Spleen (tissue), 11 donors: ENCODE measurements around the gene METRNL. TPM values are rescaled to one million over a fixed set of nuclear protein-coding genes. Genes with fewer than 3 reads are reported as not detected.

Source experiments
- DNase-seq: peaks from one replicate; pipeline ENCODE4 v3.0.0-alpha.2; 2020
- H3K27ac ChIP-seq, 8 donors: fragments of 200-600 bp; sonication (generic) in 7 of 8; 1 replicate in 4 of 8; 2 replicates in 4 of 8; pipeline versions ENCODE4 v1.5.0 to v1.8.0; 2016 to 2021; ENCODE audit warnings: inconsistent platforms in 4 of 8, mild to moderate bottlenecking in 4 of 8, moderate library complexity in 1 of 8
- H3K27me3 ChIP-seq, 7 donors: fragments of 200-600 bp; sonication (generic) in 6 of 7; replicated peaks in 1 of 7; 1 replicate in 4 of 7; 2 replicates in 3 of 7; pipeline versions ENCODE4 v1.5.0 to v1.8.0; 2016 to 2021; ENCODE audit warnings: inconsistent platforms in 3 of 7, mild to moderate bottlenecking in 1 of 7
- H3K36me3 ChIP-seq, 6 donors: fragments of 200-600 bp; sonication (generic) in 5 of 6; 1 replicate in 4 of 6; 2 replicates in 2 of 6; pipeline versions ENCODE4 v1.5.0 to v1.8.0; 2016 to 2021; ENCODE audit warnings: inconsistent platforms in 2 of 6
- H3K4me1 ChIP-seq, 6 donors: fragments of 200-600 bp; sonication (generic) in 5 of 6; 1 replicate in 3 of 6; 2 replicates in 3 of 6; pipeline versions ENCODE4 v1.5.0 to v1.8.0; 2016 to 2021; ENCODE audit warnings: inconsistent platforms in 3 of 6
- H3K4me3 ChIP-seq, 8 donors: fragments of 200-600 bp; sonication (generic) in 7 of 8; 1 replicate in 4 of 8; 2 replicates in 4 of 8; pipeline versions ENCODE4 v1.5.0 to v1.8.0; 2016 to 2021; ENCODE audit warnings: inconsistent platforms in 4 of 8, mild to moderate bottlenecking in 4 of 8, moderate library complexity in 2 of 8
- H3K9me3 ChIP-seq, 8 donors: fragments of 200-600 bp; sonication (generic) in 7 of 8; 1 replicate in 4 of 8; 2 replicates in 4 of 8; pipeline versions ENCODE4 v1.5.0 to v1.8.0; 2016 to 2021; ENCODE audit warnings: inconsistent platforms in 4 of 8
- POLR2A ChIP-seq, 3 donors: fragments of 450-650 bp; IDR thresholded peaks; one replicate each; pipeline ENCODE4 v1.5.1; 2017; ENCODE audit warnings: antibody characterized with exemption in 3 of 3, mild to moderate bottlenecking in 1 of 3
- POLR2AphosphoS5 ChIP-seq, 3 donors: sonication (generic); formaldehyde crosslinking; IDR thresholded peaks; one replicate each; pipeline ENCODE4 v1.5.1; 2017; ENCODE audit warnings: antibody characterized with exemption in 3 of 3
- WGBS, 5 donors: extraction: QIAGEN DNeasy Blood & Tissue Kit in 3 of 5; methylation state at CpG; one replicate each; pipeline versions ENCODE4 v1.1.5 to v1.1.7; 2013 to 2018; 5-methylcytosine and 5-hydroxymethylcytosine counted together
- intact Hi-C: fragments of 100-400 bp; cut with DNase I; formaldehyde crosslinking; loops from one replicate; pipeline ENCODE4 v1.15.0; 2023; ENCODE audit warnings: low total_unique reads
- polyA plus RNA-seq, 3 donors: library from polyadenylated mRNA; stranded (reverse); fragments of 200-250 nt; gene quantifications; one replicate each; pipeline ENCODE4 v1.2.1, GENCODE V29; 2013
- total RNA-seq, 7 donors: library from RNA; depleted of rRNA in 3 of 7; stranded (reverse); fragments of >200 nt in 3 of 7; fragmentation: NEBNext Ultra II Directional in 4 of 7; extraction: Animal tissue kit (Norgen Biotek cat#: 25700) in 4 of 7; gene quantifications; one replicate each; pipeline versions ENCODE4 v1.1.0 to v1.2.1, GENCODE V29; 2016 to 2021
- TF ChIP-seq, protein P1 (sequence below), 11 experiments: fragments of 200-600 bp in 7 of 11; fragments of 450-650 bp in 4 of 11; sonication (generic) in 4 of 11; IDR thresholded peaks in 8 of 11; conservative IDR thresholded peaks in 3 of 11; 1 replicate in 7 of 11; 2 replicates in 4 of 11; pipeline versions ENCODE4 v1.4.0 to v1.8.0; 2016 to 2021; ENCODE audit warnings: antibody characterized with exemption in 11 of 11, inconsistent platforms in 4 of 11, mild to moderate bottlenecking in 1 of 11
- donor health status: healthy with polysubstance abuse.
- donor health status: DM: no; HTN: no; CAD: no; lungs with moderate emphysema.
- donor health status: DM: no; HTN: no; CAD: no.
- donor health status: Bipolar disorder and iron deficiency.
- donor health status: healthy.
- donor health status: DM: no; HTN: no; CAD: no.
- donor health status: DM: yes; HTN: yes; CAD: no.

METRNL gene
- total and polyA plus RNA-seq, 10 donors = 14.7 to 51.2 (median 35.0) TPM

DNA sequence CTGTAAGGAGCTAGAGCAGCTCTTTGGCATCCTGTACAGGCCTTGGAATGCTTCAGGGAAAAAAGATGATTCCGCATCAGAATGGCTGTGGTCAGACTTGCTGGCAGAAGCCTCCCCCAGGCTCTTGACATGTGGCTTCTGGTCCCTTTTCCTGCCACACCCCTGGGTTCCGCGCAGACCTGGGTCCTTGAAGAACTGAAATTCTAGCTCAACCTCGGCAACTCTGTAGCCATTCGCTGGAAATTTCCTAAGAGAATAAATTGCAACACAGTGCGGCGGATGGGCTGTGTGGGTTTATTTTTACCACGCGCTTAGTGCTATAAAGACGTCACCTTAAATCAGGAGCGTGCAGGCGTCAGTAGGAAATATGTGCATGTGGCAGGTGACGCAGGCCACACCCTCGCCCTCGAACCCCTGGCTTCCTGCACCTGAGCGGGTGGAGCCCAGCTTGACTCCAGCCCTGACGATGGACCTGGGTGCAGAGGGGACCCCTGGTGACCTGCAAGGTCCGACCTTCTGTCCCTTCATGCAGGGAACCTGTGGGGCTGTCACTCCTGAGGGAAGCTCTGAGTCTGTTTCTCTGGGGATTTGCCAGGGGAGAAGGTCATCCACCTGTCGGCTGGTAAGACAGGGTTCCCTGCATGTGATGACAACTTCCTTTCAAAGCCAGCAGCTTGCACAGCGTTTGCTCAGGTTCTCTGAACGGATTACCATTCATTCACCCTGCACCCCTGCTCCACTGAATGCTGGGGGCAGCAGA, 46.3 kb downstream of the METRNL start:
- Histone ChIP-seq H3K9me3 (no peaks in the 10 kb centered on the region), H3K27ac (no peak overlapping the region), H3K4me1 (peaks cover 4 to 39% (median 19%) of the 10 kb centered on the region in 6 donors), H3K36me3 (no peaks in the 10 kb centered on the region), H3K27me3 (peaks cover 0 to 78% (median 23%) of the 10 kb centered on the region in 7 donors), H3K4me3 (peak overlapping the region in 1 of 8 donors; percentile 4)
- WGBS, 5 donors = 20 to 37% (median 30%) methylated on average over 18 to 21 of the region's 21 CpGs
- TF ChIP-seq, protein P1, sequence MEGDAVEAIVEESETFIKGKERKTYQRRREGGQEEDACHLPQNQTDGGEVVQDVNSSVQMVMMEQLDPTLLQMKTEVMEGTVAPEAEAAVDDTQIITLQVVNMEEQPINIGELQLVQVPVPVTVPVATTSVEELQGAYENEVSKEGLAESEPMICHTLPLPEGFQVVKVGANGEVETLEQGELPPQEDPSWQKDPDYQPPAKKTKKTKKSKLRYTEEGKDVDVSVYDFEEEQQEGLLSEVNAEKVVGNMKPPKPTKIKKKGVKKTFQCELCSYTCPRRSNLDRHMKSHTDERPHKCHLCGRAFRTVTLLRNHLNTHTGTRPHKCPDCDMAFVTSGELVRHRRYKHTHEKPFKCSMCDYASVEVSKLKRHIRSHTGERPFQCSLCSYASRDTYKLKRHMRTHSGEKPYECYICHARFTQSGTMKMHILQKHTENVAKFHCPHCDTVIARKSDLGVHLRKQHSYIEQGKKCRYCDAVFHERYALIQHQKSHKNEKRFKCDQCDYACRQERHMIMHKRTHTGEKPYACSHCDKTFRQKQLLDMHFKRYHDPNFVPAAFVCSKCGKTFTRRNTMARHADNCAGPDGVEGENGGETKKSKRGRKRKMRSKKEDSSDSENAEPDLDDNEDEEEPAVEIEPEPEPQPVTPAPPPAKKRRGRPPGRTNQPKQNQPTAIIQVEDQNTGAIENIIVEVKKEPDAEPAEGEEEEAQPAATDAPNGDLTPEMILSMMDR (IDR thresholded peaks at IDR 0.05 in 8 of 11, conservative IDR thresholded peaks at IDR 0.05 in 3 of 11) = no peak
- peak in 1 of 3 donors; percentile 41 for TF ChIP-seq POLR2AphosphoS5 (IDR thresholded peaks at IDR 0.05)
- intact Hi-C loops = no loop called here
- DNase-seq = peak; percentile 72

DNA sequence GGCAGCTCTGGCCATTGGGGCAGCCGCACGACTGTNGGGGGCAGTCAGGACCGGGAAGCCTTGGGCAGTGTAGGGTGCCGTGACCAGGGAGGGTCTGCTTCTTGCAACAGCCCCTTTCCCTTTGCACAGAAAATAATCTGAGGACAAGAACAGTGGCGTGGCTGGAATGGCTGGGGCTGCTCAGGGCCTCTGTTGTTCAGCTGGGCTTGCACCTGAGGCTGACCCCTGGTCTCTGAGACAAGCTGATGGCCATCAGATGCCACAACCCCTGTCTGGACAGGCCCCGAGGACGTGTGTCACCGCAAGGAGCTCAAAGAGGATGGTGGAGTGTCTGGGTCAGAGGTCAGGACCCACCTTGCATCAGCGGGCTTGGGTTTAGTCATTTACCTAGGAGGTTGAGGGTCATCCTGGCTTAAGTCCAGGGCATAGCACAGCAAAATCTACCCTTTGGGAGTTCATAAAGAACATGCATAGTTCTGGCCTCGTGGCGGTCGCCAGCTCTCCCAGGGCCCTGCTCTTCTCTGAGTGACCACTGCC, 46.9 kb downstream of the METRNL start:
- intact Hi-C loops = no loop called here
- H3K4me3 ChIP-seq = no peak overlapping the region
- no peaks in the 10 kb centered on the region for H3K9me3 ChIP-seq
- H3K27ac ChIP-seq = no peak overlapping the region
- 76 to 86% (median 85%) methylated on average over 12 of the region's 12 CpGs for WGBS, 5 donors
- H3K27me3 ChIP-seq = peaks cover 0 to 72% (median 23%) of the 10 kb centered on the region in 7 donors
- peaks cover 4 to 32% (median 17%) of the 10 kb centered on the region in 6 donors for H3K4me1 ChIP-seq
- no peaks in the 10 kb centered on the region for H3K36me3 ChIP-seq
- DNase-seq = peak; percentile 41
- TF ChIP-seq POLR2A (IDR thresholded peaks at IDR 0.05) = no peak
- TF ChIP-seq, protein P1 (IDR thresholded peaks at IDR 0.05 in 8 of 11, conservative IDR thresholded peaks at IDR 0.05 in 3 of 11) = no peak
- no peak for TF ChIP-seq POLR2AphosphoS5 (IDR thresholded peaks at IDR 0.05)

DNA sequence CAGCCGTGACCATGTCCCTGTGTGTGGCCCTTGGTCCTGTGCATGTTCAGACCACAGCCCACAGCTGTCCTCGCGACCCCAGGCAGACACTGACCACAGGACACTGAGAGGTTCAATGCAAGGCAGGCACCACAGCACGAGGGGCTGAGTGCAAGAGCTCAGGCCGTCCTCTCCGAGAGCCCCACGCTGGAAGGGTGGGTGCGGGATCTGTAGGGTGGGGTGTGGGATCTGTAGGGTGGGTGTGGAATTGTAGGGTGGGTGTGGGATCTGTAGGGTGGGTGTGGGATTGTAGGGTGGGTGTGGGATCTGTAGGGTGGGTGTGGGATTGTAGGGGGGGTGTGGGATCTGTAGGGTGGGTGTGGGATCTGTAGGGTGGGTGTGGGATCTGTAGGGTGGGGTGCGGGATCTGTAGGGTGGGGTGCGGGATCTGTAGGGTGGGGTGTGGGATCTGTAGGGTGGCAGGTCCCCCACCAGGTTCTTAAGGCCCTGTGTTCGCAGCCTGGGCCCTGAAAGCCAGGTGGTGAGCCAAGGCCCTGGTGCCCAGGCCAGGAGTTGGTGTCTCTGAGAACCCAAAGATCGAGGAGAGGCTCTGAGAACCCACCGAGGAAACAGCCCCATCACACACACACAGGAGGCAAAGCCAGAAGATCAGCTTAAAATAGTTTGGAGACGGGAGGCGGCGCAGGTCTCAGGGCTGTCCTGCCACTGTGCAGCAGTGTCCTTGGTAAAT, 48.2 kb downstream of the METRNL start:
- DNase-seq = peak; percentile 51
- H3K4me3 ChIP-seq = no peak overlapping the region
- intact Hi-C loops = no loop called here

More for the DNA sequence above, 48.2 kb downstream of the METRNL start:
- 81 to 90% (median 86%) methylated on average over 14 to 16 of the region's 16 CpGs for WGBS, 5 donors
- no peaks in the 10 kb centered on the region for H3K9me3 ChIP-seq
- H3K36me3 ChIP-seq = no peaks in the 10 kb centered on the region
- H3K27ac ChIP-seq = no peak overlapping the region
- TF ChIP-seq, protein P1 (IDR thresholded peaks at IDR 0.05 in 8 of 11, conservative IDR thresholded peaks at IDR 0.05 in 3 of 11) = no peak
- TF ChIP-seq POLR2A (IDR thresholded peaks at IDR 0.05) (no peak), POLR2AphosphoS5 (IDR thresholded peaks at IDR 0.05) (no peak)
- peaks cover 4 to 24% (median 14%) of the 10 kb centered on the region in 6 donors for H3K4me1 ChIP-seq
- peaks cover 0 to 59% (median 23%) of the 10 kb centered on the region in 7 donors for H3K27me3 ChIP-seq
